Activated CD8-positive, alpha-beta memory T cell treated with anti-CD3 and anti-CD28 coated beads, Interleukin-2, amount 10 ng/mL, durations not matched to agents 7 days and 5 days (primary cell): ENCODE results near the gene PRSS12. TPM values are rescaled to one million over a fixed set of nuclear protein-coding genes. Genes with fewer than 3 reads are reported as not detected.

Experiments used
- ATAC-seq: fragments of 150-1000 bp; cut with Tn5 transposase; one replicate; pipeline ENCODE4 v1.10.0; 2021; ENCODE audit warnings: moderate library complexity
- CTCF ChIA-PET: fragments of 350-600 bp; sonication (Branson Sonifier 250); formaldehyde crosslinking; loops from one replicate; lab custom pipeline; 2021; ENCODE audit warnings: antibody characterized with exemption; lab: Charles Lee
- DNase-seq: peaks from one replicate; pipeline ENCODE4 v3.0.0-alpha.2; 2020
- H3K27ac Mint-ChIP-seq: one replicate; pipeline ENCODE4 v1.8.0; 2021; ENCODE audit warnings: mild to moderate bottlenecking, mixed read lengths
- H3K27me3 Mint-ChIP-seq: one replicate; pipeline ENCODE4 v1.8.0; 2021; ENCODE audit warnings: mixed read lengths
- H3K36me3 Mint-ChIP-seq: one replicate; pipeline ENCODE4 v1.8.0; 2021; ENCODE audit warnings: mild to moderate bottlenecking, mixed read lengths
- H3K4me1 Mint-ChIP-seq: one replicate; pipeline ENCODE4 v1.8.0; 2021; ENCODE audit warnings: mixed read lengths
- H3K4me3 Mint-ChIP-seq: one replicate; pipeline ENCODE4 v1.8.0; 2021; ENCODE audit warnings: mild to moderate bottlenecking, moderate library complexity, mixed read lengths
- H3K9me3 Mint-ChIP-seq: one replicate; pipeline ENCODE4 v1.8.0; 2022; ENCODE audit warnings: low read depth, mixed read lengths
- total RNA-seq, 2 experiments: library from RNA; stranded (reverse); gene quantifications; one replicate each; pipeline ENCODE4 v1.2.3, GENCODE V29; 2021

PRSS12 gene
- total RNA-seq, 2 experiments from 2014 or later = not detected

- CTCF ChIA-PET = no interaction called here
- Mint-ChIP-seq H3K4me3 (no peak overlapping the region), H3K27ac (no peak overlapping the region), H3K4me1 (peaks cover 4% of the 10 kb centered on the region), H3K27me3 (no peaks in the 10 kb centered on the region), H3K36me3 (no peaks in the 10 kb centered on the region), H3K9me3 (no peaks in the 10 kb centered on the region)
- DNase-seq = no peak
- no peak for ATAC-seq
Measured at GRCh38 chr4:118290951-118291350, 61.9 kb downstream of the PRSS12 start.

- no peaks in the 10 kb centered on the region for H3K27me3 Mint-ChIP-seq
- no peaks in the 10 kb centered on the region for H3K36me3 Mint-ChIP-seq
- DNase-seq = no peak
- CTCF ChIA-PET = no interaction called here
- no peak overlapping the region for H3K4me3 Mint-ChIP-seq
- no peaks in the 10 kb centered on the region for H3K9me3 Mint-ChIP-seq
- H3K4me1 Mint-ChIP-seq = peaks cover 4% of the 10 kb centered on the region
- H3K27ac Mint-ChIP-seq = no peak overlapping the region
- no peak for ATAC-seq
Measured at GRCh38 chr4:118289794-118290193, 63.0 kb downstream of the PRSS12 start.

- ATAC-seq (no peak), DNase-seq (no peak)
- Mint-ChIP-seq H3K27ac (no peak overlapping the region), H3K27me3 (no peaks in the 10 kb centered on the region), H3K36me3 (peaks cover under 1% of the 10 kb centered on the region), H3K4me3 (no peak overlapping the region), H3K4me1 (peaks cover 4% of the 10 kb centered on the region), H3K9me3 (no peaks in the 10 kb centered on the region)
- CTCF ChIA-PET = no interaction called here
Measured at GRCh38 chr4:118287711-118288451, 64.9 kb downstream of the PRSS12 start.

- Mint-ChIP-seq H3K9me3 (no peaks in the 10 kb centered on the region), H3K27me3 (no peaks in the 10 kb centered on the region), H3K27ac (no peak overlapping the region), H3K36me3 (peaks cover 10% of the 10 kb centered on the region), H3K4me3 (no peak overlapping the region), H3K4me1 (peaks cover 14% of the 10 kb centered on the region)
- DNase-seq (no peak), ATAC-seq (no peak)
- CTCF ChIA-PET = no interaction called here
Measured at GRCh38 chr4:118286685-118287084, 66.1 kb downstream of the PRSS12 start.

DNA sequence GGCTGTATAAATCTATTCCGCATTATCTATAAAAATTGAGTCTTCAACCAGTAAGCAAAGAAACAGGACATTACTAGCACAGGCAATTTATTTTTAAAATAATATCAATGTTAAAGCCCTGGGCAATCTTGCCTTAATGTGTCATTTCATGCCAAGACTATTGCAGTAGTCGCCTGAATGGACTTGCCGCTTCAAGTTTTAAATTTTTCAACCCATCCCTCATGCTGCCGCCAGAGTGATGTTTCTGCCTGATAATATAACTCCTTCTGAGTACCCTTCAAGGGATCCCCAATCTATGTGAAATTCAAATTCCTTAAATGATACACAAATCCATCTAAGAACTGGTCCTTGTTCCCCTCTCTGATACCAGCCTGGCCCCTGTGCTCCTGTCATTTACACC, 66.9 kb downstream of the PRSS12 start:
- H3K27me3 Mint-ChIP-seq = no peaks in the 10 kb centered on the region
- DNase-seq (no peak), ATAC-seq (no peak)
- H3K4me3 Mint-ChIP-seq = no peak overlapping the region
- H3K4me1 Mint-ChIP-seq = peaks cover 18% of the 10 kb centered on the region
- H3K9me3 Mint-ChIP-seq = no peaks in the 10 kb centered on the region
- no peak overlapping the region for H3K27ac Mint-ChIP-seq
- H3K36me3 Mint-ChIP-seq = peaks cover 16% of the 10 kb centered on the region
- CTCF ChIA-PET = no interaction called here

- Mint-ChIP-seq H3K4me1 (peaks cover 29% of the 10 kb centered on the region), H3K27me3 (no peaks in the 10 kb centered on the region), H3K36me3 (peaks cover 32% of the 10 kb centered on the region), H3K27ac (no peak overlapping the region), H3K4me3 (no peak overlapping the region), H3K9me3 (no peaks in the 10 kb centered on the region)
- CTCF ChIA-PET = interaction anchor here (1.5 kb wide), 1 partner anchor 69 kb away, joined by 3 read pairs; the partner anchor contains the start of gene PRSS12
- ATAC-seq = no peak
- DNase-seq = no peak
Measured at GRCh38 chr4:118284169-118284568, 68.6 kb downstream of the PRSS12 start.

- Mint-ChIP-seq H3K36me3 (peaks cover 40% of the 10 kb centered on the region), H3K27ac (no peak overlapping the region), H3K27me3 (no peaks in the 10 kb centered on the region), H3K4me3 (no peak overlapping the region), H3K4me1 (peaks cover 33% of the 10 kb centered on the region), H3K9me3 (no peaks in the 10 kb centered on the region)
- no peak for DNase-seq
- ATAC-seq = no peak
- CTCF ChIA-PET = no interaction called here
Measured at GRCh38 chr4:118282692-118283091, 70.1 kb downstream of the PRSS12 start.

- Mint-ChIP-seq H3K4me3 (no peak overlapping the region), H3K9me3 (no peaks in the 10 kb centered on the region)
Measured at GRCh38 chr4:118281611-118282442, 71.0 kb downstream of the PRSS12 start.

DNA sequence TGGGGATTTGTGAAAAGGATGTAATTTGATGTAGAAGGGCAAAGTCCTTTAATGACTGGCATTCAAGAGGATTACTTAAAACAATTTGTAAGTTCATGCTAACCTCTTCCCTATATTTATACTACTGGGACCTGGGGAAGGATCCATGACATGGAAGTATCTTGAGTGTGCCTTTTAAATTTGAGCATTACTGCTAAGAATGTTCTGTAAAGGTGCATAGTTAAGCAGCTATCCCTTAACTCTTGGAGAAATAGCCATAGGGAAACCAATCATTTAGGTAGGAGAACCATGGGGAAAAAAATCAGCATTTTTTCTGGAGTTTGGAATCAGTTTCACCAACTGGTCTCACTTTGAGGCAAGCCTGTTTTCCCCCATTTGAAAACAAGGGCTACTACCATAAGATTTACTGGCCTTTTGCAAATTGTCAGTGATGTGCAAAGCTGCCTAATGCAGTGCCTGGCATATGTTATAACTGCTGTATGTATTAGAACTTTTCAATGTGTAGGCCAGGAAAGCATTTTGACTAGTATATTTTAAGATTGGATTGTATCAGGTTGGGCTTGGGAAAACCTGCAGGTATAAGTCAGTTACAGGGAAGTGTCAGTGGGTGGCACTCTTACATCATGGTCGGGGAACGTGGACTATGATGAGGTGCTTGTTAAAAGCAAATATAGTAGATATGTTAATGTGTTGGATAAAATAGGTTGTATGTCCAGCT, 72.1 kb downstream of the PRSS12 start:
- peaks cover 40% of the 10 kb centered on the region for H3K36me3 Mint-ChIP-seq
- no peaks in the 10 kb centered on the region for H3K27me3 Mint-ChIP-seq
- peak; percentile 57 for DNase-seq
- CTCF ChIA-PET = interaction anchor here (1.5 kb wide), 1 partner anchor 74 kb away, joined by 6 read pairs; no protein-coding TSS in a partner anchor
- H3K4me3 Mint-ChIP-seq = peak overlapping the region; percentile 34
- peak overlapping the region; percentile 63 for H3K27ac Mint-ChIP-seq
- H3K4me1 Mint-ChIP-seq = peaks cover 37% of the 10 kb centered on the region
- H3K9me3 Mint-ChIP-seq = no peaks in the 10 kb centered on the region
- ATAC-seq = no peak

More at GRCh38 chr4:118281611-118282442, 71.0 kb downstream of the PRSS12 start:
- CTCF ChIA-PET = interaction anchor here (1.5 kb wide), 1 partner anchor 73 kb away, joined by 6 read pairs; no protein-coding TSS in a partner anchor
- Mint-ChIP-seq H3K27ac (no peak overlapping the region), H3K4me1 (peaks cover 37% of the 10 kb centered on the region), H3K36me3 (peaks cover 40% of the 10 kb centered on the region), H3K27me3 (no peaks in the 10 kb centered on the region)
- no peak for DNase-seq
- ATAC-seq = no peak

GRCh38 chr4:118279920-118280432, 72.8 kb downstream of the PRSS12 start:
- H3K27me3 Mint-ChIP-seq = no peaks in the 10 kb centered on the region
- DNase-seq = no peak
- peaks cover 37% of the 10 kb centered on the region for H3K4me1 Mint-ChIP-seq
- H3K36me3 Mint-ChIP-seq = peaks cover 40% of the 10 kb centered on the region
- no peaks in the 10 kb centered on the region for H3K9me3 Mint-ChIP-seq
- CTCF ChIA-PET = interaction anchor here (1.1 to 1.5 kb wide), 2 partner anchors 72 to 75 kb away, joined by 4 to 6 read pairs; partner anchors contain the start of gene PRSS12
- no peak for ATAC-seq
- H3K27ac Mint-ChIP-seq = peak overlapping the region; percentile 99
- H3K4me3 Mint-ChIP-seq = peak overlapping the region; percentile 96

DNA sequence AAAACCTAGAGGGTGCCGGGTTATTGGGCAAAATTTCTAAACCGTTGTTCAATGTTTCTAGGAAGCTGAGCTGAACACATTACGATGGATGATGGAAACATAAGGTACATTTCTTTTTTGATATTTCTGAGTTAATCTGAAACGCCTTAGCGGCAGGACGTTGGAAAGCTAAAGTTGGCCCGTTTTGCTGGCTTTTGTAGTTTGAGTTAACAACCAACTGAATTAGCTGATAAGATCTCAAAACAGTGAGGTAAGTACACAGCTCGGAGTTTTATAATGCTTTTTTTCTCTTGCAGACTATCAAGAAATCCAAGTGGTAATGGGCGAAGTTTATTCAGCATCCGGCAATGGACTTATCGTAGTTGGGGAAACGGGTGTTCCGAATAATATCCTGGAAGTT, 73.5 kb downstream of the PRSS12 start:
- Mint-ChIP-seq H3K4me1 (peaks cover 37% of the 10 kb centered on the region), H3K27ac (peak overlapping the region; percentile 99), H3K36me3 (peaks cover 40% of the 10 kb centered on the region), H3K9me3 (no peaks in the 10 kb centered on the region), H3K27me3 (no peaks in the 10 kb centered on the region), H3K4me3 (peak overlapping the region; percentile 96)
- DNase-seq = no peak
- ATAC-seq = no peak
- CTCF ChIA-PET = interaction anchor here (1.1 kb wide), 1 partner anchor 73 kb away, joined by 4 read pairs; the partner anchor contains the start of gene PRSS12

- CTCF ChIA-PET = interaction anchor here (1.1 kb wide), 1 partner anchor 73 kb away, joined by 4 read pairs; the partner anchor contains the start of gene PRSS12
- H3K27me3 Mint-ChIP-seq = no peaks in the 10 kb centered on the region
- peak overlapping the region; percentile 99 for H3K27ac Mint-ChIP-seq
- peak overlapping the region; percentile 96 for H3K4me3 Mint-ChIP-seq
- DNase-seq = peak; percentile 99
- ATAC-seq = peak; percentile 97
- H3K36me3 Mint-ChIP-seq = peaks cover 40% of the 10 kb centered on the region
- no peaks in the 10 kb centered on the region for H3K9me3 Mint-ChIP-seq
- H3K4me1 Mint-ChIP-seq = peaks cover 37% of the 10 kb centered on the region
Measured at GRCh38 chr4:118278473-118279274, 74.1 kb downstream of the PRSS12 start.
